GM19193 (cell line): Measurements from ENCODE around the gene ARL15.

Experiments
- POLR2A ChIP-seq: IDR thresholded peaks from 4 replicates; pipeline ENCODE4 v1.6.1; 2011; ENCODE audit not compliant: insufficient read depth, insufficient read length; ENCODE audit errors: extremely low read depth

Gene ARL15

GRCh38 chr5:54278979-54279717 is 31.2 kb downstream of the ARL15 start:
- no peak for TF ChIP-seq POLR2A

GRCh38 chr5:54278036-54278830 is 32.1 kb downstream of the ARL15 start:
- TF ChIP-seq POLR2A, result no peak

GRCh38 chr5:54276048-54276447 is 34.3 kb downstream of the ARL15 start:
- no peak for TF ChIP-seq POLR2A

- TF ChIP-seq POLR2A, result no peak
Observed at GRCh38 chr5:54275361-54275760, 35.0 kb downstream of the ARL15 start.

- TF ChIP-seq POLR2A, result no peak
Observed at GRCh38 chr5:54274944-54275343, 35.4 kb downstream of the ARL15 start.

GRCh38 chr5:54273715-54274114 is 36.7 kb downstream of the ARL15 start:
- no peak for TF ChIP-seq POLR2A

- TF ChIP-seq POLR2A, result no peak
Observed at GRCh38 chr5:54272746-54273145, 37.6 kb downstream of the ARL15 start.

GRCh38 chr5:54270326-54270725 is 40.0 kb downstream of the ARL15 start:
- no peak for TF ChIP-seq POLR2A

GRCh38 chr5:54264574-54264973 is 45.8 kb downstream of the ARL15 start:
- TF ChIP-seq POLR2A, result no peak

- no peak for TF ChIP-seq POLR2A
Observed at GRCh38 chr5:54263447-54263846, 46.9 kb downstream of the ARL15 start.

- no peak for TF ChIP-seq POLR2A
Observed at GRCh38 chr5:54261596-54261995, 48.8 kb downstream of the ARL15 start.

- TF ChIP-seq POLR2A, result no peak
Observed at GRCh38 chr5:54259981-54260380, 50.4 kb downstream of the ARL15 start.

GRCh38 chr5:54259090-54259489 is 51.3 kb downstream of the ARL15 start:
- TF ChIP-seq POLR2A, result no peak

- TF ChIP-seq POLR2A, result no peak
Observed at GRCh38 chr5:54257366-54258118, 52.8 kb downstream of the ARL15 start.

- TF ChIP-seq POLR2A, result no peak
Observed at GRCh38 chr5:54254482-54255198, 55.7 kb downstream of the ARL15 start.

- no peak for TF ChIP-seq POLR2A
Observed at GRCh38 chr5:54251981-54252380, 58.4 kb downstream of the ARL15 start.
